Measurements from ENCODE around the gene HERC2. TPM values are rescaled to one million over a fixed set of nuclear protein-coding genes. Genes with fewer than 3 reads are reported as not detected.

Gene HERC2
- total RNA-seq, 1 experiment from 2014 or later, result 69.2 TPM

DNA sequence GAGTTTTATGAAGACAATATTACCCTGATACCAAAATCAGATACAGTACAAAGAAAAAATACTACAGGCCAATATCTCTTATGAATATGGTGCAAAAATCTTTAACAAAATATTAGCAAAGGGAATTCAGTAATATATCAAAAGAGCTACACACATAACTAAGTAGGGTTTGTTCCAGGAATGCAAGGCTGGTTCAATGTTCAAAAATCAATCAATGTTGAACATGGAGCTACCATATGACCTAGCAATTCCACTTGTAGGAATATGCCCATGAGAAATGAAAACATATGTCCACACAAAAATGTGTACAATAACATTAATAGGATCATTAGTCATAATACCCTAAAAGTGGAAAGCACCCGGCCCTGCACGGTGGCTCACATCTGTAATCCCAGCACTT lies 230.7 kb downstream of the HERC2 start:
- Histone ChIP-seq H3K18ac (ENCODE audit: insufficient read length, low read depth, low read length) (no peak overlapping the region), H2BK12ac (ENCODE audit: insufficient read length, low read depth, low read length) (no peak overlapping the region), H2BK15ac (ENCODE audit: low read depth, low read length) (no peak overlapping the region), H2BK120ac (ENCODE audit: low read depth, low read length, poor library complexity, severe bottlenecking) (no peak overlapping the region), H3K9me3 (ENCODE audit: control insufficient read depth, low read depth, low read length) (no peaks in the 10 kb centered on the region), H4K5ac (ENCODE audit: insufficient read length, low read depth, low read length) (no peak overlapping the region), H4K91ac (ENCODE audit: insufficient read length, low read depth, low read length) (no peak overlapping the region), H3K56ac (ENCODE audit: insufficient read length, low read depth, low read length) (no peak overlapping the region), H4K20me1 (ENCODE audit: control insufficient read depth, insufficient read depth, insufficient read length) (no peaks in the 10 kb centered on the region), H3K79me2 (ENCODE audit: insufficient read depth, low read length) (no peaks in the 10 kb centered on the region), H3K14ac (ENCODE audit: insufficient read depth, low read length) (no peak overlapping the region), H2BK20ac (ENCODE audit: low read depth, low read length, poor library complexity, severe bottlenecking) (no peak overlapping the region), H3K27me3 (ENCODE audit: insufficient read depth, low read length) (peaks cover 21% of the 10 kb centered on the region; the same call in 1 of the 2 replicates), H3K23me2 (ENCODE audit: insufficient read length, low read depth, low read length, poor library complexity, severe bottlenecking) (peaks cover 2% of the 10 kb centered on the region), H2AK5ac (ENCODE audit: insufficient read length, low read length) (no peak overlapping the region), H3K4me2 (ENCODE audit: insufficient read depth, insufficient read length, low read length) (no peak overlapping the region), H3K27ac (ENCODE audit: insufficient read length, low read depth, low read length) (no peak overlapping the region), H3K79me1 (ENCODE audit: insufficient read depth, low read depth, low read length, poor library complexity, severe bottlenecking) (no peaks in the 10 kb centered on the region), H2AFZ (ENCODE audit: low read length) (no peak overlapping the region), H4K8ac (replicated peaks; ENCODE audit: insufficient read length, low read depth, low read length) (no peak overlapping the region), H3K4me1 (ENCODE audit: insufficient read depth, low read length) (no peaks in the 10 kb centered on the region), H3K23ac (ENCODE audit: insufficient read length, low read depth, low read length) (no peak overlapping the region), H3K9ac (ENCODE audit: extremely low read depth, insufficient read length, low read length) (no peak overlapping the region), H3T11ph (ENCODE audit: low read length) (no peak overlapping the region), H3K4ac (ENCODE audit: low read depth, low read length) (no peak overlapping the region), H2BK5ac (ENCODE audit: insufficient read length, low read length) (no peak overlapping the region)
- Mint-ChIP-seq H3K27me3 (ENCODE audit: low read depth) (peaks cover 69% of the 10 kb centered on the region), H3K4me1 (peaks cover 7 to 8% of the 10 kb centered on the region in 2 experiments), H3K9me3 (peaks cover 22 to 32% of the 10 kb centered on the region in 2 experiments), H3K4me3 (no peak overlapping the region), H3K27ac (no peak overlapping the region), H3K36me3 (ENCODE audit: insufficient read depth in 1 of 3, low read depth in 3 of 3) (peaks cover 0 to 4% (median 3%) of the 10 kb centered on the region in 3 experiments; a peak in 6 of 7 replicates)
- TF ChIP-seq, protein P1, sequence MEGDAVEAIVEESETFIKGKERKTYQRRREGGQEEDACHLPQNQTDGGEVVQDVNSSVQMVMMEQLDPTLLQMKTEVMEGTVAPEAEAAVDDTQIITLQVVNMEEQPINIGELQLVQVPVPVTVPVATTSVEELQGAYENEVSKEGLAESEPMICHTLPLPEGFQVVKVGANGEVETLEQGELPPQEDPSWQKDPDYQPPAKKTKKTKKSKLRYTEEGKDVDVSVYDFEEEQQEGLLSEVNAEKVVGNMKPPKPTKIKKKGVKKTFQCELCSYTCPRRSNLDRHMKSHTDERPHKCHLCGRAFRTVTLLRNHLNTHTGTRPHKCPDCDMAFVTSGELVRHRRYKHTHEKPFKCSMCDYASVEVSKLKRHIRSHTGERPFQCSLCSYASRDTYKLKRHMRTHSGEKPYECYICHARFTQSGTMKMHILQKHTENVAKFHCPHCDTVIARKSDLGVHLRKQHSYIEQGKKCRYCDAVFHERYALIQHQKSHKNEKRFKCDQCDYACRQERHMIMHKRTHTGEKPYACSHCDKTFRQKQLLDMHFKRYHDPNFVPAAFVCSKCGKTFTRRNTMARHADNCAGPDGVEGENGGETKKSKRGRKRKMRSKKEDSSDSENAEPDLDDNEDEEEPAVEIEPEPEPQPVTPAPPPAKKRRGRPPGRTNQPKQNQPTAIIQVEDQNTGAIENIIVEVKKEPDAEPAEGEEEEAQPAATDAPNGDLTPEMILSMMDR (conservative IDR thresholded peaks at IDR 0.05), result no peak
- no peak for DNase-seq
- no CpG with 5 or more reads among the region's 2 CpGs for WGBS (ENCODE audit: extremely low coverage, insufficient read length, low lambda C conversion rate)

Data from H9 (cell line).